ENCODE data around the gene APLP1.

- no peak for TF ChIP-seq CTCF (conservative IDR thresholded peaks at IDR 0.05; ENCODE audit: low read depth, low read length)
- no peak for TF ChIP-seq EZH2 (IDR thresholded peaks at IDR 0.05; ENCODE audit: borderline replicate concordance, low read depth, low read length, poor library complexity, severe bottlenecking)
These were observed 1.2 kb downstream of the APLP1 start for GRCh38 chr19:35869327-35870123.
